ENCODE measurements around the gene ATP7B. TPM values are rescaled to one million over a fixed set of nuclear protein-coding genes. Genes with fewer than 3 reads are reported as not detected.
A peak's percentile ranks its signal among the peaks of the same experiment; 100 is the strongest.

The ATP7B gene
- total and polyA plus RNA-seq, 2 experiments from 2014 or later, result 3.9 to 14.4 TPM

DNA sequence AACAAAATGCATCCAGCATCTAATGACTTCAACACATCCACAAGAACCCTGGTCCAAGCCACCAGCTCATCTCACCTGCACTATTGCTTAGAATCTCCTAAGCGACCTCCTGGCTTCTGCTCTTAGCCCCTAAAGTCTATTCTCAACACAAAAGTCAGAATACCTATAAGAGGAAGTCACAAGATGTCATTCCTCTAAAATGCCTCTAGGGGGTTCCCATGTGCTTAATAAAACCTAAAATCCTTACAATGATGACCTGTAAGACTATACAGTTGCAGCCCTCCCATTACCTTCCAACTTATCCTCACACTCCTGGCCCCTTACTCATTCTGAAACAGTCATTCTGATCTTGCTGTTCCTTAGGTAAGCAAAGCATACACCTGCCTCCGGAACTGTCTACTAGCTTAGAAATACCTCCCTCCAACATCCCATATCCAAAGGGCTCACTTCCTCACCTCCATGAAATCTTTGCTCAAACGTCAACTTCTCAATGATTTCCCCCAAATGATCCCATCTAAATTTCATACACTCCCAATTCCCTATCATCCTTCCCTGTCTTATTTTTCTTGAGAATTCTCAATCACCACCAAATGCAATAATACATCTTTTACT lies 10.0 kb downstream of the ATP7B start:
- peak; percentile 67 for TF ChIP-seq CTCF (IDR thresholded peaks at IDR 0.05; ENCODE audit: low read depth, low read length)
- H3K27ac ChIP-seq, result no peak overlapping the region
- H3K4me1 ChIP-seq (ENCODE audit: low read depth), result peaks cover 7% of the 10 kb centered on the region
- no peaks in the 10 kb centered on the region for H3K27me3 ChIP-seq
- peak; percentile 56 to 64 for DNase-seq (ENCODE audit: low read depth in 1 of 2, low spot score in 1 of 2)
- no peaks in the 10 kb centered on the region for H3K9me3 ChIP-seq (ENCODE audit: low read depth)
- no peaks in the 10 kb centered on the region for H3K36me3 ChIP-seq
- no peak overlapping the region for H3K4me3 ChIP-seq

DNA sequence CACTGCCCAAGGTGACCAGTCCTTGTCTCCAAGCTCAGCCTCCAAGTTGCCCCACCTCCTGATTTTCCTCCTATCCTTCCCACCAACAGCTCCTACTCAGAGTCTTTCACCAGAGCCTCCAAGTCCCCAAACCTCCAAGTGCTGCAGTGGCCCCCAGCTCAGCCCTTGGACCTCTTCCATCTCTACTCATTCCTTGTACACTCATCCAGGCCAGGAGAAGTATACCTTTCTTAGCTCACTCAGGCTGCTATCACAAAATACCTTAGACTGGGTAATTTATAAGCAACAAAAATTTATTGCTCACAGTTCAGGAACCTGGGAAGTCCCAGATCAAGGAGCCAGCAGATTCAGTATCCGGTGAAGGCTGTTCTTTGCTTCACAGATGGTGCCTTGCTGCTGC lies 11.3 kb downstream of the ATP7B start:
- no peak for TF ChIP-seq CTCF (IDR thresholded peaks at IDR 0.05; ENCODE audit: low read depth, low read length)
- Histone ChIP-seq H3K36me3 (no peaks in the 10 kb centered on the region), H3K4me1 (ENCODE audit: low read depth) (peaks cover 7% of the 10 kb centered on the region), H3K27me3 (no peaks in the 10 kb centered on the region), H3K4me3 (no peak overlapping the region), H3K9me3 (ENCODE audit: low read depth) (no peaks in the 10 kb centered on the region), H3K27ac (no peak overlapping the region)
- DNase-seq (ENCODE audit: low read depth in 1 of 2, low spot score in 1 of 2), result no peak

DNA sequence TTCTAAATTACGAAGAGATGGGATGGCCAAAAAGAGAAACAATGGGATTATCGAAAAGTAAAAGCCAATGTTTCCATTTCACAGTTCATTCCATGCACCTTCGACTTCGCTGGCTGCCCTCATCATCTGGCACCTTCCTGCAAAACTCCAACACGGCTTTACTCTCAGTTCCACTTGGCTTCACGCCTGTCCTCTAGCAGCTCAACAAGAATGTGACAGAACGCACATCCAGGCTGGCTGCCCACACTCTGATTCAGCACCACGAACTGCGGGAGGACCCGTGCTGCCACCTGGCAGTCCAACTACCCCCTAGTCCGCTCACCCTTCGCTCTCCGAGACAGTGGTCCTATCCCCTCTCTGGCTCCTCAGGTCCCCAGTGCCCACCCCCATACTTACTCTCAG lies 11.7 kb downstream of the ATP7B start:
- Histone ChIP-seq H3K4me1 (ENCODE audit: low read depth) (peaks cover 7% of the 10 kb centered on the region), H3K27ac (no peak overlapping the region), H3K9me3 (ENCODE audit: low read depth) (no peaks in the 10 kb centered on the region), H3K4me3 (no peak overlapping the region), H3K36me3 (no peaks in the 10 kb centered on the region), H3K27me3 (no peaks in the 10 kb centered on the region)
- TF ChIP-seq CTCF (IDR thresholded peaks at IDR 0.05; ENCODE audit: low read depth, low read length), result no peak
- DNase-seq (ENCODE audit: low read depth in 1 of 2, low spot score in 1 of 2), result peak in 1 of 2 donors; percentile 16

DNA sequence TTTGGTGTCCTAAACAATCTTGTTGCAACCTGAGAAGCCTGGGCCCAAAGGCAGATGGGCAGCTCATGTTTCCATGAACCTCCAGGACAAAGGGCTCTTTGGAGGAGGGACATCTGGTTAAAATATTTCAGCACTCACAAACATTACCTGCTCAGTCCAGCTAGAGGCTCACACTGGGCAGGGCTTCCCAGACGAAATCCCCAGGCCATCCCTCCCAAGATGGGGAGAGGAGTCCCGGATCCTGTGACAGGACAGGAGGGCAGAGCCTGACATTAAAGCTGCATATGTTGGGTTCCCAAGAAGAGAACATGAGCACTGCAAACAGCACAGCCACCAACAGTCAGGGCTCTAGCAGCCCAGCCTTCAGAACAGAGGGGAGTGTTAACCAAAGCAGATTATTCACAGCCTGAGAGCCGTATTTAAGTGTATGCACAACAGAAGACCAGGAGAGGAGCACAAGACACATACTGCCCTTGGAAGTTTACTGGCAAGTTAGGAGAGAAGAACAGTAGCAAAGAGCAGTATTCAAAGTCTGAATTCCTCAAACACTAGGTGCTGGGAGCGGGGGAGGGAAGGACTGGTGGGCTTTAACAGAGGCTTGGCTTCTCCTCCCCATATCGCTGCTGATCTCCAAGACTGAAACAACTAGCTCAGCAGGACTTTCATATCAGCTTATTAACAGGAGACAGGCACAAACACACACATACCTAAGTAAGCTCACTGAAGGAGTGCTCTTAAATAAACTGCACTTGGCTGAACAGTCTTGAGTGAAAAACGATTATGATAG lies 12.3 kb downstream of the ATP7B start:
- no peak for TF ChIP-seq CTCF (IDR thresholded peaks at IDR 0.05; ENCODE audit: low read depth, low read length)
- Histone ChIP-seq H3K4me3 (no peak overlapping the region), H3K36me3 (no peaks in the 10 kb centered on the region), H3K4me1 (ENCODE audit: low read depth) (peaks cover 7% of the 10 kb centered on the region), H3K27ac (no peak overlapping the region), H3K27me3 (no peaks in the 10 kb centered on the region), H3K9me3 (ENCODE audit: low read depth) (no peaks in the 10 kb centered on the region)
- peak in 1 of 2 donors; percentile 37 for DNase-seq (ENCODE audit: low read depth in 1 of 2, low spot score in 1 of 2)

- Histone ChIP-seq H3K4me1 (ENCODE audit: low read depth) (peaks cover 7% of the 10 kb centered on the region), H3K27ac (no peak overlapping the region), H3K4me3 (no peak overlapping the region), H3K36me3 (no peaks in the 10 kb centered on the region), H3K27me3 (no peaks in the 10 kb centered on the region), H3K9me3 (ENCODE audit: low read depth) (no peaks in the 10 kb centered on the region)
- TF ChIP-seq CTCF (IDR thresholded peaks at IDR 0.05; ENCODE audit: low read depth, low read length), result no peak
- DNase-seq (ENCODE audit: low read depth in 1 of 2, low spot score in 1 of 2), result peak in 1 of 2 donors; percentile 36
These were observed 13.5 kb downstream of the ATP7B start for GRCh38 chr13:51997641-51998330.
